ENCODE measurements around the gene CADM3.

- no peak for TF ChIP-seq CTCF (conservative IDR thresholded peaks at IDR 0.05)
- no peak for TF ChIP-seq EZH2 (IDR thresholded peaks at IDR 0.05; ENCODE audit: low read depth)
Measured at GRCh38 chr1:159218649-159219636, 47.5 kb downstream of the CADM3 start.

Data from PC-9 (cell line).